Kidney capillary endothelial cell (primary cell): Measurements from ENCODE around the gene MAP3K20.
"Not testable (repeated sequence)": the region's sequence is repeated elsewhere in the genome, so short reads cannot be mapped to it uniquely, and the experiment has no call there.

Experiments
- DNase-seq: peaks from one replicate; pipeline ENCODE4 v3.0.0-alpha.2; 2018; ENCODE audit warnings: low spot score

The MAP3K20 gene

DNA sequence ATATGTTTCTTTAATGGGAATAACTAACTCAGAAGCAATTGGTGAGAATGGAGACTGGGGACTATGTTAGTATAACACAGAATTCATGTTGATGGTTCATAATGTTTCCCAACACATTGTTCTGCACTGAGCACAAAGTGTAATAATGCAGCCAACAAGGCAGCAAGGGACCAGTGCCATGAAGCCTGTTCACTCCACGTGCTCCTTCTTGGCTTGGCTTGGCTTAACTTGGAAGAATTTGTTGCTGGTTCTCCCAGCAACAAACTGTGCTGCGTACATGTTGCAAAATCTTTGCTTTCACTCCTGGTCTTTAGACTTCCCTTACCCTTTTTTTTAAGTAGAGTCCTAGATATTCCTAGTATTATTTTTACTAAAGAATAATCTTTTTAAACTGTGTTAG, 129.7 kb downstream of the MAP3K20 start:
- DNase-seq, result no peak

DNA sequence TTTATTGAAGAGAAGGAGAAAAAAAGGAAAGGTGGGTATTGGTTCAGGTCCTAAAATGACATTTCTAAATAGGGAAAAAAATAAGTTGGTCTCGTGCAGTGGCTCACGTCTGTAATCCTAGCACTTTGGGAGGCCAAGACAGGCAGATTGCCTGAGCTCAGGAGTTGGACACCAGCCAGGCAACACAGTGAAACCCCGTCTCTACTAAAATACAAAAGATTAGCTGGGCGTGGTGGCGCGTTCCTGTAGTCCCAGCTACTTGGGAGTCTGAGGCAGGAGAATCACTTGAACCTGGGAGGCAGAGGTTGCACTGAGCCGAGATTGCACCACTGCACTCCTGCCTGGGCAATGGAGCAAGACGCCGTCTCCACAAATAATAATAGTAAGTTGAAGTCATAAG, 131.5 kb downstream of the MAP3K20 start:
- DNase-seq, result not testable (repeated sequence)

DNA sequence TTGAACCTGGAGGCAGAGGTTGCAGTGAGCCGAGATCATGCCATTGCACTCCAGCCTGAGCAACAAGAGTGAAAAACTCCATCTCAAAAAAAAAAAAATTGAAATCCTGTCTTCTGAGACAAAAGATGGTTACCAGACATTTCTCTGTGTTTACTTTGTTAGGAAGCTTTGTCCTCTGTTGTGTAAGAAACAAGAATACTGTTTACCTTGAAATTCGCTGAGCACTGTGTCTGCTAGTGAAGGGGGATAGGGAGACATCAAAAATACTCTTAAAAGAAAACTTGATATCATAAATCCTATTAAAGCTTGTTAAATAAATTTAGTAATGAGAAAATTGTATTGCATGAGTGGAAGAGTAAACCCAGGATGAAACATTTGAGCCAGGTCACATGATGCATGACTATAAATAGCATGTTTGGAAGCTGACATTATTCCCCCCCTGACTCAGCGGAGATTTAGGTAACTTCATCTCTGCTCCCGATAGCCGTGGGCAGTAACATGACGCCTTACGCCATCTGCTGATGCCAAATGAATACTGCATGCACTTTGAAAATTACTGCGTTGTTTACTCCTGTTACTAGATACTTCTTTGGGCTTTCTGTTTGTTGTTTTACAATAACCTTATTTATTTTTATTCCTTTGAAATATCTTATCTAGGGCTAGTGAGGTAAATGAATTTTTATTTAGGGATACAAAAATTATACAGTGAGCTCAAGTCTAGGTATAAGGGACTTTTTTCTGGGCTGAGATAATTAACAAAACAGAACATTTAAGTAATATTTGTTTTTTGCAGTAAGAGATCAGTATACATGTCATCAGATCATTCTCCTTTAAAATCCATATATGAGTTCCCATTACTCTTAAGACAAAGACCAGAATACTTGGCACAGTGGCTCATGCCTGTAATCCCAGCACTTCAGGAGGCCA, 134.9 kb downstream of the MAP3K20 start:
- DNase-seq, result peak; percentile 83

DNA sequence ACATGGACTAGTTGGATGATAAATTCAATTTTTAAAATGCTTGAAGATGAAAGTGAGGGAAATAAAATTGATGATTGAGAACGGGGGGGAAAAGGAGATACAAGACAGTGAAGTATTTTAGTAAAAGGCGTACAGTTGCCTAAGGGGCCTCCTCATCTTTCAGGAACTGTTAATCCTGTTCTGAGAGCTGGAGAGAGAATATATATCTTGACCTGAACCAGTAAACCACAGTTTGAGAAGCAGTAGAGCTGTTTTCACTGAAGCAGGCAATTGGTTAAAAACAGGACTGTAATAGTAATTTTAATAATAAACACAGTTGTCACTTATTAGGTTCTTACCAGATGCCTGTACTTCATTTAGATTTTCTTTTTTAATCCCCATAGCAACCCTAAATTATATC, 137.5 kb downstream of the MAP3K20 start:
- no peak for DNase-seq

DNA sequence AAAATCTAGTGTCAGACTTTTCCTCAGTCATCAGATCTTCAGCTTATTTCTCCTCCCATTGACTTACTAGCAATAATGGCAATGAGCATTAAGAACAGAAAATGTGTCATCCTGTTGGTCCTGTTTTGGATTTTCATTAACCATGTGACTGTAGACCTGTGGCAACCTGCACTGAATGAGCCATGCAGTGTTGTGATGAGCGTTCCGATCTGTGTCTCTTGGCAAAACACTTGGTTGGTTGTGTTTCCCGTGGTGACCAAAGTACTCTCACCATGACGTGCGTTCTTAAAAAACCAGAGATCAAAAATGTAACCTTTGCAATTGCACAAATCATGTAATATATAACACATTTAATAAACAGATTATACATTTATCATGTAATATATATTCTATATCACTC, 138.6 kb downstream of the MAP3K20 start:
- DNase-seq, result no peak

DNA sequence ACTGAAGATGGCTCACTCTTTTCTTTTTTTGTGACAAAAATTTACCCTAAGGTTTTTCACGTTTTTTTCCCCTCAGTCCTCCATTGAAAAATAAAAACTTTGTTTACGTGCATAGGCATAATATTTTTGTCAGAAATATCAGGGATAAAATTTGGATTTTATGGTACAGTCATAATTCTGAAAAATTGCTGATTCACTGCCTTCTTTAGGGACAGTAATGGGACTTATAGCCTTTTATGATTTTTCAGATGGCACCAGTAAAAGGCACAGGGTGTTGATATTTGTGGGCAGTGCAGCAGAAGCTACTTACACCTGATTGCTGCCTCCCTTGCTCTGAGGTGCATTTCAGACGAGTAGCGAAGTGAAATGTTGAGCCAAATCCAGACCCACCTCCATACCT, 139.7 kb downstream of the MAP3K20 start:
- DNase-seq, result no peak

DNA sequence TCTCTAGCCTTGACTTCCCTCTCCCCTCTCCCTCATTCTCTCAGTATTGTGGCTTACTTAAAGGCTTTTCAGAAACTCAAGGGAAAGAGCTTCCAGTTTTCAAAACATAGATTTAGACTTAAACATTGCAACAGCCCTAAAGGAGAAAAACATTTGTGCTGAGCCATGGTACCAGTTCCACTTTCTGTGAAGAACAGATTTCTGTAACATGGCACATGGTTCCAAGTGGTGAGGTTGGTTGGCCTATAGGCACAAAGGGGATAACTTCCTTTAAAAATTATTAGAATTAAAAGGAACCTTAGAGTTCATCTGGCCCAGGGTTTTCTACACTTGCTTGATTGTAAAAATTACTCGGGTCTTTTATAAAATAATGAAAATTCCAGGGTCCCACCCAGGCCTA, 140.4 kb downstream of the MAP3K20 start:
- DNase-seq, result no peak

DNA sequence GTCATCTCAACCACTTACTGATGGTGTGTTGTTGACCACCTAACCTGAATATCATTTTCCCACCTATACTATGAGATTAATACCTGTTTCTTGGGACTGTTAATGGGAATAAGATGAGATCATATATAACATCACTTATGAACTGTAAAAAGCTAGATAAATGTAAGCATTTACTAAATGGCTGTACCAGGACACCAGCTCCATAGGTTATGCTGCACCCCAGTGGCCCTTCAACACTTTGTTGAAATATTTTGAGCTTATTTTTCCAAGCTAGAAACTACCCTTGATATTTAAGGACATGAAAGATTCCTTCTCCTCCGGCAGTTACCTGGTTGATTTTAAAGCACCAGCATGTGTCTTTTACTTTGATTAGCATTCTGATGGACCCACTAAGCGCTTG, 141.0 kb downstream of the MAP3K20 start:
- no peak for DNase-seq

DNA sequence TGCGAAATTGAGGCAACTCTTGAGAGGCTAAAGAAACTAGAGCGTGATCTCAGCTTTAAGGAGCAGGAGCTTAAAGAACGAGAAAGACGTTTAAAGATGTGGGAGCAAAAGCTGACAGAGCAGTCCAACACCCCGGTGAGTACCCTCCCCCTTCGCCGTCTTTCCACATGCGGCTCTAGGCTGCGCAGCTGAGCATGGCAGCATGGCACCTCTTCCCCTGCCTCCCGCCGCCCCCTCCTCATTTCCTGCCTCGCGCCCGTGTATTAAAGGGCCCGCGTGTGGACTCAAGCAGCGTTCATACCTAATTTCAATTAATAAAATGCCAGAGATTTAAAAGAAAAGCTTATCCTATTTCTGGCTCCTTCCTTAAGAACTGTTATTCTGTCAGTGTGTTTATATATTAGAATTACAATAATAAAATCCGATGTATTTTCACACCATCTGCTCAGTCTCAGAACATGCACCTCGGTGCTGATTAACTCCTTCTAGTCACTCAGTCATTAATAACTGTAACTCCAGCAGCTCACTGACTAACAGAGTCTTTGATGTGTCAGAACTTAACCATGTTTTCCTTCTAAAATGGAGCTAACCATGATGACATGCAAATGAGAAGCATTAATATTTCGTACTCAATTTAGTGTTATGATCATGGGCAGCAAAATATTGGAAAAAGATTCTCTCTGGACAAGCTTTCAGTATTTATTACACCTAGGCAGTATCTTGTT, 141.6 kb downstream of the MAP3K20 start:
- no peak for DNase-seq

DNA sequence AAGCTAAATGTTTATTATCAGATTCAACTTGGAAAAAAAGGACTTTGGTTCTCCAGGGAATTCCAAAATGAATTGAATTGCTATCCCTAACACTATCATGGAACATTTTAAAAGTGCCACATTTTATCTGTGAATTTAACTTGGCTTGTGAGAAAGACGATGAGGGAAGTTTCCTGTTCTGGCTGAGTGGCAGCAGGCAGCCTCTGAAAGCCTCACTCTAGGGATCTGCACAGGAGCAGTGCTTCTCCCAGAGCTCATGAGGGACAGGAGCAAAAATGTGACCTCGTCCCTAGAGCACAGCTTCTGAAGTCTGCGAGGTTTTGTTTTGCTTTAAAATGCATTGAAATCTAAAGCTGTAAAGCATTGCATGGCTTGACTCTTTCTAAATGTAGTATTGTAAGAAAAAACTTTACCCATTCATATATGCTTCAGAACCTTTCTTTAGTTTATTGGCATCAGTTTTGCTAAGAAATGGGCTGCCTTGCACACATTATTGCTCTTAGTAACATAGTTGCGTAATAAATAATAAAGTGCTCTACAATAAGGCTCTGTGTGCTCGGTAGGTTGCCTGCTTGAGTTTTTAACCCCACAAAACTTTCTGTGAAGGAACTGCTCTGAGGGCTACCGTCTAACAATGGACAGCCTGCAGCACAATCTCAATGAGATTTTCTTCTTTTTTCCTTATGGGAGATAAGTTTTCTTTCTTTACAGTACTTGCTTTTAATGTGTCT, 142.8 kb downstream of the MAP3K20 start:
- no peak for DNase-seq

DNA sequence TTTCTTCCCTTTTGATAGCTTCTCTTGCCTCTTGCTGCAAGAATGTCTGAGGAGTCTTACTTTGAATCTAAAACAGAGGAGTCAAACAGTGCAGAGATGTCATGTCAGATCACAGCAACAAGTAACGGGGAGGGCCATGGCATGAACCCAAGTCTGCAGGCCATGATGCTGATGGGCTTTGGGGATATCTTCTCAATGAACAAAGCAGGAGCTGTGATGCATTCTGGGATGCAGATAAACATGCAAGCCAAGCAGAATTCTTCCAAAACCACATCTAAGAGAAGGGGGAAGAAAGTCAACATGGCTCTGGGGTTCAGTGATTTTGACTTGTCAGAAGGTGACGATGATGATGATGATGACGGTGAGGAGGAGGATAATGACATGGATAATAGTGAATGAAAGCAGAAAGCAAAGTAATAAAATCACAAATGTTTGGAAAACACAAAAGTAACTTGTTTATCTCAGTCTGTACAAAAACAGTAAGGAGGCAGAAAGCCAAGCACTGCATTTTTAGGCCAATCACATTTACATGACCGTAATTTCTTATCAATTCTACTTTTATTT, 145.6 kb downstream of the MAP3K20 start:
- no peak for DNase-seq

DNA sequence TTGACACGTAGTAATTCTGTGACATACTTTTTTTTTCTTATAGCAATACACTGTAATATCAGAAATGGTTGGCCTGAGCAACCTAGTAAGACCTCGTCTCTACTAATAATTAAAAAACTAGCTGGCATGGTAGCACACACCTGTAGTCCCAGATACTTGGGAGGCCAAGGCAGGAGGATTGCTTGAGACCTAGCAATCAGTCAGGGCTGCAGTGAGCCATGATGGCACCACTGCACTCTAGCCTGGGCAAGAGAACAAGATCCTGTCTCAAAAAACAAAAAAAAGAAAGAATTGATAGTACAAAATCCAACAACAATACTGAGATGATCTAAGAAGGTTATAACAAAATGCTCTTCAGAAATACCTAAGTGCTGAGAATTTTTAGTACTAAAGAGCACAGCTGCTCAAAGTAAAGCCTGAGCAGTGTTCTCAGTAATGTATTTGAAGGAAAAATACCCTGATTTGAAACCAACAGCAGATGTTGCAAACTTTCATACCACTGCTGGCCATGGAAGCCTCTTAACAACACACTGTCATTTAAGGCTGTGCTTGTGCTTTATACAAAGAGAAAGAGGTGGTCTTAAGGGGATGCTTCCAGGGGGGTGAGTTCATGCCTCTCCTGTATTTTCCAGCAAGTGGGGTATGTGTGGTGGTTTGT, 146.4 kb downstream of the MAP3K20 start:
- no peak for DNase-seq

DNA sequence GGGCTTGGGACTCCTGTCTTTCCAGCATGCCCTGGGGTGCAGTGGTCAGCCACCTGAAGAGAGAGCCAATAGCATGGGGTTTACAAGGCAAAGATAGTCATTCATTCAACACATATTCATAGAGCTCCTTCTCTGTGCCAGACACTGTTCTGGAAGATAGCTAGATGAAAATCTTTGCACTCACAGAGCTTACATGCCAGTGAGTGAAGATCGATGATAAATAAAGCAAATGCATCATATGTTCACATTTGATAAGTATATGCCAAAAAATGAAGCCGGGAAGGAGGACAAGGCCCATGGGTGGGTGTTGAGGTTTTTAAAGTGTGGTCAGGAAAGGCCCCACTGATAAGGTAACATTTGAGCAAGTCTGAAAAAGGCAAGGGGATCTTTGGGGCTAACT, 148.2 kb downstream of the MAP3K20 start:
- no peak for DNase-seq

DNA sequence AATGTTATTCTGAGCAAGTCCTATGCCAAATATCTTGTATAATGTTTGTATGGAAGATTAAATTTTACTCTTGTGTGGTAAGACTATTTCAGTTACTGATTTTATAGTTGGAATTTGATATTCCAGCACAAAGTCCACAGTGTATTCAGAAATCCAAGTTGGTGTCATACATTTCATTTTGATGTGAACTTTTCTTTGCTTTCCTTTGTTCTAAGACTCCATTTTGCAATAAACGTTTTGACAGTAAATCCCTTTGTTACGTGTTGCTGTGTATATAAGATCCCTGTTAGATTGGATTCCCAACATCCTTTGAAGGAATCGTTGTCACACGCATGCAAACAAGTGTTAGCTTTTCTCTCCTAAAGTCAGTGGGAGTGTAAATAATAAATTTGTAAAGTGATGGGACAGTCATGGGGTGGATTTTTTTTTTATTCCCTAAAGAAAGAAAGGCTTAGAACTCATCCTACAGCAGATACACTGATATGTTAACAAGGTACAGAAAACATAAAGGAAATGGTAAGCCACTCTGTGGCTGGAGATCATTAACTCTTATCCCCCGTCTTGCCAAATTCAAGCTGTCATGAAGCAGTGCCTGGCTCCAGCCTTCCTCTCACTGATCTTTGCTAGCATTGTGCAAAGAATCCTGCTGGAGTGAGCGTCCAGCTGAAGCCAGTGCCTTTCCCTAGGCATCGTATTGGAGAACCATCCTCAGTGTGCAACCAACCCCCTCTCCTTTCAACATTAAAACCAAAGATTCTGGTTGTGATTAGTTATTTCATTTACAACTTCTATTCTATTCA, 151.5 kb downstream of the MAP3K20 start:
- no peak for DNase-seq

DNA sequence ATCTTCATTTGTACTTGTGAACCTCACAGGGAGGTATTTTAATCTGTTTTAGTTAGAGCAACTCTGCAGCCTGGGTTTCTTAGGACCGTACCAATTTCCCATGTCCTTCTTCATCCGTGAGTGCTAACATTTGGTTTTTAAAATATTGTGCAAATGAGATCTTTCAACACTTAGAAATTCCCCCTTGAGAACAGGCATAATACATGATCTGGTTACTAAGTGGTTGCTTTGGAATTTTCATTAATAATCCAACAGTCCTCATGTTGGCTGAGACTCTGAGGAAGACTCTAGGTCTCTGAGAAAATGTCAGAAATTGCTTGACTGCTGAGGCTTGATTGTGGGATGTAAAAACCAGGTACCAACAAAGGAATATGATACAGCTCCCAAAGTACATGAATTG, 153.4 kb downstream of the MAP3K20 start:
- DNase-seq, result no peak

DNA sequence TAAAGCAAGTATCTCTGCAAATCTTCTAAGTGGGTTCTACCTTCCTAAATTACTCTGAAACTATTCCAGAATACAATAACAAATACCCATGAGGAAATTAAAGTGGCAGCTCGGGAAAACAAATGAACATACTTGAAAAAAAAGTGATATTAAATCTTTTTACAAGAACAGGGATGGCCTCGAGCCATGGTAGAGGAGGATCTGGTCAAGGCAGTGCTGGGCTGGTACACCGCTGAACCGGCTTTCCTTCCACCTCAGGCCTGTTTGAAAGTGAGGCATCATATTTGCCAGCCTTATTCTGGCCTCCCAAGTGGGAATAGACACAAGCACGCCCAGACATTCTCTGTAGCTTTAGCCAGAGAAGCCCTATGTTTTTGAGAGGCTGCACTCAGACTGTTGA, 154.5 kb downstream of the MAP3K20 start:
- DNase-seq, result no peak

DNA sequence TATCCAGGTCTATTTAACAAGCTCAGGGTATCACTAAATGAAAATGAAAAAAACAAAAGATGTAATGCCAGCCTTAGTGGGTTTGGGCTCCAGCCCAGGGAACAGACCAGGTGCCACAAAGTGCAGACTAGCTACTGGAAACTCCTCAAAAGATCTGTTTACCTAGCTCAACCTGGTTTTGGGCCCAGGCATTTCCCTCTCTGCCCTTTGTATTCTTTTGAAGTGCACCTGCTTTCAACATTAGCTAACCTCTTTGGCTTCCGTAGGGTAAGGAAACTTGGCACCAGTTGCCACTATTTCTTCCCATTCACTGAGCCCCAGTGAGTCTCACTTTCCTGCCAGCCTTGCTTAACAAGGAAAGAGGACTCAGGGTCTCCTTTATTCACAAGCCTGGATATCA, 155.4 kb downstream of the MAP3K20 start:
- DNase-seq, result no peak

DNA sequence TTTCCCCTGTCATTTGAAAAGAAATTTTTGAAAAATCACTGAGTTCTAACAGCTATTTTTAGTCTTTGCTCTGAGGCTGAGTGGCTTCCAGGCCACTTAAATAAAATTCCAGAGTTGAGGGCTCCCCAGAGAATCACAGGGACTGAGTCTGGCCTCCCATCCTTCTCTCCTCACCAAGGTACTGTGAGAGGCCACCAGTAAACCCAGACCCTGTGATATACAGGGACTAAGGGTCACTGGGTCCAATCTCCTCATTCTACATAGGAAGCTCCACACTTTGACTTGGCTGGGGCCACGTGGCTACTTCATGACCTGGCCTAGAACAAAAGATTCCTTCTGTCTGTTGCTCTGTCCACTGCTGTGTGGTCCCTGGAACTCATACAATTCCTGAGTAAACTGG, 155.8 kb downstream of the MAP3K20 start:
- DNase-seq, result no peak

DNA sequence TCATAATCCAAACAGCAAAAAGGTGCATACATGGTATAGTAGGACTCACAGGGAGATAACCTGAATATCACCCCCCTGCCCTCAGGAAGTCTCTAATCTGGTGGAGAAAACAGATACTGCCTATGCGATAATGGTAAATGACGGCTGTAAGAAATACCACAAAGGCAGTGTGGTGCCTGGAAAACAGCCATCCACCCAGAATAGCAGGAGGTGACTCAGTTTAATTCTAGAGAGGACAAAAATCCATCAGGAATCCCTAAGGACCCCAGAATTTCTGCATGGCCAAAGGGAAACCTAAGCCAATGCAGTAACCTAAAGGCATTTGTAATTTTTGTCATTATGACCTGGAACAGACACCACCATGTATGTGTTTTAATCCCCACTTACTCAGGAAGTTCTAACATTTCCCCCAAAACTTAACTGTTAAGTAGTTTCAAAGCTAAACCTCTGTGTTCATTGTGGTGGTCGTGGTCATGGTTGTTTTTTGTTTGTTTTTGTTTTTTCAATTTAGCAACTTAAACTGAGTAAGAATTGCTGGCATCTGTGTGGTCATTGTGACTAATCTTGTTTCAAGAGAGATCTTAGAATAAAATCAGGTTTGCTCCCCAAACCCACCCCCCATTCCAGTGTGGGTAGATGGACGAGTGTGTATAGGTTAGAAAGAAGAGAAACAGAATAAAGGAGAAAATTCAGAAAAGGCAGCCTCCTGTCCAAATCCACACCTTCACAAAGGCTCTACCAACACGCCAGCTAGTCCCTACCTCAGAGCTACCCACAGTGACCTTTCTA, 157.5 kb downstream of the MAP3K20 start:
- DNase-seq, result no peak
